ENCODE measurements around the gene KAT2B.
A peak's percentile ranks its signal among the peaks of the same experiment; 100 is the strongest.

The KAT2B gene

GRCh38 chr3:20039765-20040547 lies at the start of gene KAT2B:
KAT2B (plus strand) TSS chr3:20040446; CDS start chr3:20040478, 32 bp downstream.
- DNase-seq (ENCODE audit: insufficient read length, low spot score): no peak
- FAIRE-seq: no peak
- peak; percentile 39 for TF ChIP-seq CTCF (IDR thresholded peaks at IDR 0.05; ENCODE audit: insufficient read depth, missing control alignments)

- FAIRE-seq: no peak
- no peak for TF ChIP-seq CTCF (IDR thresholded peaks at IDR 0.05; ENCODE audit: insufficient read depth, missing control alignments)
- DNase-seq (ENCODE audit: insufficient read length, low spot score): no peak
Observed at GRCh38 chr3:19994796-19995195, 45.5 kb upstream of the KAT2B start.

- TF ChIP-seq CTCF (IDR thresholded peaks at IDR 0.05; ENCODE audit: insufficient read depth, missing control alignments): no peak
- no peak for FAIRE-seq
Observed at GRCh38 chr3:19997502-19997901, 42.7 kb upstream of the KAT2B start.

GRCh38 chr3:20001932-20002331 lies 38.3 kb upstream of the KAT2B start:
- DNase-seq (ENCODE audit: insufficient read length, low spot score): no peak
- TF ChIP-seq CTCF (IDR thresholded peaks at IDR 0.05; ENCODE audit: insufficient read depth, missing control alignments): no peak
- FAIRE-seq: no peak

More at GRCh38 chr3:19997502-19997901, 42.7 kb upstream of the KAT2B start:
- DNase-seq (ENCODE audit: insufficient read length, low spot score): no peak

GRCh38 chr3:20007960-20008359 lies 32.3 kb upstream of the KAT2B start:
- no peak for TF ChIP-seq CTCF (IDR thresholded peaks at IDR 0.05; ENCODE audit: insufficient read depth, missing control alignments)
- FAIRE-seq (no peak), DNase-seq (ENCODE audit: insufficient read length, low spot score) (no peak)

GRCh38 chr3:20008646-20009045 lies 31.6 kb upstream of the KAT2B start:
- FAIRE-seq (no peak), DNase-seq (ENCODE audit: insufficient read length, low spot score) (no peak)
- no peak for TF ChIP-seq CTCF (IDR thresholded peaks at IDR 0.05; ENCODE audit: insufficient read depth, missing control alignments)

GRCh38 chr3:20012164-20012563 lies 28.1 kb upstream of the KAT2B start, which contains the start of gene PP2D1:
PP2D1 (minus strand) TSS chr3:20012264; CDS start chr3:20012072, 192 bp downstream.
- no peak for TF ChIP-seq CTCF (IDR thresholded peaks at IDR 0.05; ENCODE audit: insufficient read depth, missing control alignments)
- DNase-seq (ENCODE audit: insufficient read length, low spot score): no peak
- FAIRE-seq: no peak
